Peyer's patch (tissue), 4 donors: ENCODE results near the gene RBP5. TPM values are rescaled to one million over a fixed set of nuclear protein-coding genes. Genes with fewer than 3 reads are reported as not detected.
A peak's percentile ranks its signal among the peaks of the same experiment; 100 is the strongest.

ENCODE experiments used
- DNase-seq, 3 donors: peaks; one replicate each; pipeline ENCODE4 v3.0.0-alpha.2; 2017 to 2019
- H3K27ac ChIP-seq, 4 donors: fragments of 200-600 bp; sonication (generic); one replicate each; pipeline ENCODE4 v1.5.1; 2016 to 2019
- H3K27me3 ChIP-seq, 2 donors: fragments of 200-600 bp; sonication (generic); one replicate each; pipeline ENCODE4 v1.5.1; 2019
- H3K36me3 ChIP-seq, 3 donors: fragments of 200-600 bp; sonication (generic); one replicate each; pipeline ENCODE4 v1.5.1; 2016 to 2019
- H3K4me1 ChIP-seq, 4 donors: fragments of 200-600 bp; sonication (generic); one replicate each; pipeline ENCODE4 v1.5.1; 2016 to 2019
- H3K4me3 ChIP-seq, 4 donors: fragments of 200-600 bp; sonication (generic); 1 replicate in 3 of 4; 2 replicates in 1 of 4; pipeline ENCODE4 v1.5.1; 2016 to 2019; ENCODE audit warnings: mild to moderate bottlenecking in 1 of 4
- H3K9me3 ChIP-seq, 4 donors: fragments of 200-600 bp; sonication (generic); one replicate each; pipeline ENCODE4 v1.5.1; 2016 to 2019; ENCODE audit warnings: mild to moderate bottlenecking in 1 of 4
- CTCF ChIP-seq, 6 experiments: fragments of 450-650 bp in 4 of 6; fragments of 200-600 bp in 2 of 6; sonication (generic) in 1 of 6; IDR thresholded peaks; one replicate each; pipeline ENCODE4 v1.5.1; 2017 to 2019; ENCODE audit warnings: antibody characterized with exemption in 6 of 6, mild to moderate bottlenecking in 3 of 6, moderate library complexity in 1 of 6
- POLR2A ChIP-seq, 2 donors: fragments of 450-650 bp; IDR thresholded peaks; one replicate each; pipeline ENCODE4 v1.5.1; 2017; ENCODE audit warnings: antibody characterized with exemption in 2 of 2, mild to moderate bottlenecking in 2 of 2, moderate library complexity in 2 of 2
- total RNA-seq, 4 donors: library from RNA; depleted of rRNA; stranded (reverse); fragments of >200 nt; gene quantifications; one replicate each; pipeline ENCODE4 v1.1.0, GENCODE V29; 2016

The RBP5 gene
- total RNA-seq, 4 donors from 2014 or later = 3.7 to 64.4 (median 4.3) TPM; not detected in 1

- H3K4me3 ChIP-seq = no peak overlapping the region
- DNase-seq = peak in 1 of 3 donors; percentile 29
Measured at GRCh38 chr12:7118881-7119280, 9.8 kb downstream of the RBP5 start.

GRCh38 chr12:7117670-7118069, 11.0 kb downstream of the RBP5 start:
- peak overlapping the region in 2 of 4 donors; percentile 16 to 45 for H3K27ac ChIP-seq
- peaks cover 0 to 7% (median 3%) of the 10 kb centered on the region in 4 donors for H3K4me1 ChIP-seq
- peaks cover 0 to 12% (median 0%) of the 10 kb centered on the region in 3 donors for H3K36me3 ChIP-seq
- TF ChIP-seq CTCF (IDR thresholded peaks at IDR 0.05) (no peak), POLR2A (IDR thresholded peaks at IDR 0.05) (peak in 1 of 2 donors; percentile 25)
- no peaks in the 10 kb centered on the region for H3K9me3 ChIP-seq
- no peak overlapping the region for H3K4me3 ChIP-seq
- H3K27me3 ChIP-seq = no peaks in the 10 kb centered on the region
- peak in 1 of 3 donors; percentile 44 for DNase-seq

More at GRCh38 chr12:7118881-7119280, 9.8 kb downstream of the RBP5 start:
- peaks cover 0 to 10% (median 0%) of the 10 kb centered on the region in 4 donors for H3K4me1 ChIP-seq
- TF ChIP-seq CTCF (IDR thresholded peaks at IDR 0.05) (no peak), POLR2A (IDR thresholded peaks at IDR 0.05) (no peak)
- H3K27ac ChIP-seq = no peak overlapping the region
- no peaks in the 10 kb centered on the region for H3K9me3 ChIP-seq
- H3K36me3 ChIP-seq = peaks cover 0 to 12% (median 0%) of the 10 kb centered on the region in 3 donors
- H3K27me3 ChIP-seq = no peaks in the 10 kb centered on the region

GRCh38 chr12:7116916-7117315, 11.8 kb downstream of the RBP5 start:
- peak in 1 of 3 donors; percentile 33 for DNase-seq
- TF ChIP-seq CTCF (IDR thresholded peaks at IDR 0.05) = no peak
- TF ChIP-seq POLR2A (IDR thresholded peaks at IDR 0.05) = no peak
- peaks cover 0 to 7% (median 2%) of the 10 kb centered on the region in 4 donors for H3K4me1 ChIP-seq
- H3K27ac ChIP-seq = no peak overlapping the region
- H3K27me3 ChIP-seq = no peaks in the 10 kb centered on the region
- H3K4me3 ChIP-seq = no peak overlapping the region
- H3K9me3 ChIP-seq = no peaks in the 10 kb centered on the region
- peaks cover 0 to 12% (median 0%) of the 10 kb centered on the region in 3 donors for H3K36me3 ChIP-seq

GRCh38 chr12:7116196-7116595, 12.5 kb downstream of the RBP5 start:
- no peak overlapping the region for H3K27ac ChIP-seq
- H3K9me3 ChIP-seq = no peaks in the 10 kb centered on the region
- DNase-seq = peak in 1 of 3 donors; percentile 13
- no peak overlapping the region for H3K4me3 ChIP-seq
- peaks cover 0 to 12% (median 0%) of the 10 kb centered on the region in 3 donors for H3K36me3 ChIP-seq
- TF ChIP-seq CTCF (IDR thresholded peaks at IDR 0.05) (no peak), POLR2A (IDR thresholded peaks at IDR 0.05) (no peak)
- H3K27me3 ChIP-seq = no peaks in the 10 kb centered on the region
- peaks cover 0 to 7% (median 2%) of the 10 kb centered on the region in 4 donors for H3K4me1 ChIP-seq

- no peak overlapping the region for H3K4me3 ChIP-seq
- H3K36me3 ChIP-seq = peaks cover 0 to 12% (median 0%) of the 10 kb centered on the region in 3 donors
- no peaks in the 10 kb centered on the region for H3K27me3 ChIP-seq
- H3K9me3 ChIP-seq = no peaks in the 10 kb centered on the region
- DNase-seq = peak in 1 of 3 donors; percentile 38
- TF ChIP-seq POLR2A (IDR thresholded peaks at IDR 0.05) (no peak), CTCF (IDR thresholded peaks at IDR 0.05) (no peak)
- H3K4me1 ChIP-seq = peaks cover 0 to 7% (median 2%) of the 10 kb centered on the region in 4 donors
- H3K27ac ChIP-seq = no peak overlapping the region
Measured at GRCh38 chr12:7114851-7115250, 13.8 kb downstream of the RBP5 start.
